HepG2 (cell line): ENCODE measurements around the gene DCP2.

Experiments
- BRCA1 ChIP-seq: sonication (generic); formaldehyde crosslinking; IDR thresholded peaks from 2 replicates; pipeline ENCODE4 v1.4.0; 2020; ENCODE audit warnings: missing genetic modification reagents
- CREB1 ChIP-seq, 2 experiments: fragments of 450-650 bp in 1 of 2; IDR thresholded peaks; 2 replicates each; pipeline ENCODE4 v1.6.1; 2016 to 2017; ENCODE audit warnings: control low read depth in 1 of 2, mild to moderate bottlenecking in 1 of 2, missing compliant biosample characterization in 1 of 2, missing genetic modification characterization in 1 of 2
- CTCF ChIP-seq: sonication (generic); formaldehyde crosslinking; IDR thresholded peaks from 2 replicates; pipeline ENCODE4 v1.5.0; 2020; ENCODE audit warnings: mild to moderate bottlenecking, missing genetic modification reagents, moderate library complexity
- GFI1 ChIP-seq: sonication (generic); formaldehyde crosslinking; IDR thresholded peaks from 2 replicates; pipeline ENCODE4 v1.5.0; 2020; ENCODE audit warnings: missing genetic modification reagents, mild to moderate bottlenecking, borderline replicate concordance
- MTA1 ChIP-seq: sonication (generic); formaldehyde crosslinking; IDR thresholded peaks from 2 replicates; pipeline ENCODE4 v1.4.0; 2020; ENCODE audit warnings: missing genetic modification reagents, mild to moderate bottlenecking, borderline replicate concordance
- POLR2A ChIP-seq, 2 experiments: IDR thresholded peaks; 2 replicates each; pipeline ENCODE4 v1.6.1; 2011; ENCODE audit warnings: low read depth in 2 of 2, low read length in 2 of 2, mild to moderate bottlenecking in 1 of 2, moderate library complexity in 1 of 2; ENCODE audit not compliant: insufficient read depth in 1 of 2
- ZBTB49 ChIP-seq: sonication (generic); formaldehyde crosslinking; IDR thresholded peaks from 2 replicates; pipeline ENCODE4 v1.4.0; 2020; ENCODE audit warnings: missing genetic modification reagents, borderline replicate concordance
- ZBTB7A ChIP-seq: sonication (generic); formaldehyde crosslinking; IDR thresholded peaks from 2 replicates; pipeline ENCODE4 v1.8.0; 2022; ENCODE audit warnings: mild to moderate bottlenecking, missing genetic modification reagents
- ZNF275 ChIP-seq: sonication (generic); formaldehyde crosslinking; IDR thresholded peaks from 2 replicates; pipeline ENCODE4 v1.8.0; 2022; ENCODE audit warnings: missing genetic modification reagents, mild to moderate bottlenecking, inconsistent platforms, borderline replicate concordance
- ZNF292 ChIP-seq: sonication (generic); formaldehyde crosslinking; IDR thresholded peaks from 2 replicates; pipeline ENCODE4 v1.8.1; 2022; ENCODE audit warnings: mild to moderate bottlenecking, low read depth, missing genetic modification reagents, borderline replicate concordance
- ZNF367 ChIP-seq: sonication (generic); formaldehyde crosslinking; IDR thresholded peaks from 2 replicates; pipeline ENCODE4 v1.4.0; 2020; ENCODE audit warnings: missing genetic modification reagents, borderline replicate concordance
- ZNF737 ChIP-seq: sonication (generic); formaldehyde crosslinking; IDR thresholded peaks from 2 replicates; pipeline ENCODE4 v1.5.0; 2020; ENCODE audit warnings: missing genetic modification reagents, mild to moderate bottlenecking, borderline replicate concordance
- TF ChIP-seq, protein P1 (sequence below): sonication (generic); formaldehyde crosslinking; IDR thresholded peaks from 2 replicates; pipeline ENCODE4 v1.4.0; 2020; ENCODE audit warnings: missing genetic modification reagents, borderline replicate concordance
- TF ChIP-seq, protein P2 (sequence below): sonication (generic); formaldehyde crosslinking; IDR thresholded peaks from 2 replicates; pipeline ENCODE4 v1.4.0; 2020; ENCODE audit warnings: missing genetic modification reagents, mild to moderate bottlenecking, borderline replicate concordance

GRCh38 chr5:113000466-113000865 is 23.9 kb downstream of the DCP2 start:
- TF ChIP-seq, protein P1, sequence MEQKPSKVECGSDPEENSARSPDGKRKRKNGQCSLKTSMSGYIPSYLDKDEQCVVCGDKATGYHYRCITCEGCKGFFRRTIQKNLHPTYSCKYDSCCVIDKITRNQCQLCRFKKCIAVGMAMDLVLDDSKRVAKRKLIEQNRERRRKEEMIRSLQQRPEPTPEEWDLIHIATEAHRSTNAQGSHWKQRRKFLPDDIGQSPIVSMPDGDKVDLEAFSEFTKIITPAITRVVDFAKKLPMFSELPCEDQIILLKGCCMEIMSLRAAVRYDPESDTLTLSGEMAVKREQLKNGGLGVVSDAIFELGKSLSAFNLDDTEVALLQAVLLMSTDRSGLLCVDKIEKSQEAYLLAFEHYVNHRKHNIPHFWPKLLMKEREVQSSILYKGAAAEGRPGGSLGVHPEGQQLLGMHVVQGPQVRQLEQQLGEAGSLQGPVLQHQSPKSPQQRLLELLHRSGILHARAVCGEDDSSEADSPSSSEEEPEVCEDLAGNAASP (CRISPR knock-in tag): no peak
- TF ChIP-seq CREB1 (IDR thresholded peaks at IDR 0.05) (no peak), CREB1 (CRISPR knock-in tag; IDR thresholded peaks at IDR 0.05) (no peak), ZNF292 (no peak), POLR2A (IDR thresholded peaks at IDR 0.05; ENCODE audit: insufficient read depth in 1 of 2, low read depth in 2 of 2, low read length in 2 of 2) (no peak), ZNF275 (CRISPR knock-in tag) (no peak), BRCA1 (no peak), CTCF (CRISPR knock-in tag) (no peak), ZBTB7A (CRISPR knock-in tag) (no peak), MTA1 (CRISPR knock-in tag) (no peak), ZNF367 (no peak), ZNF737 (no peak), ZBTB49 (CRISPR knock-in tag) (no peak), GFI1 (CRISPR knock-in tag) (no peak)
- TF ChIP-seq, protein P2, sequence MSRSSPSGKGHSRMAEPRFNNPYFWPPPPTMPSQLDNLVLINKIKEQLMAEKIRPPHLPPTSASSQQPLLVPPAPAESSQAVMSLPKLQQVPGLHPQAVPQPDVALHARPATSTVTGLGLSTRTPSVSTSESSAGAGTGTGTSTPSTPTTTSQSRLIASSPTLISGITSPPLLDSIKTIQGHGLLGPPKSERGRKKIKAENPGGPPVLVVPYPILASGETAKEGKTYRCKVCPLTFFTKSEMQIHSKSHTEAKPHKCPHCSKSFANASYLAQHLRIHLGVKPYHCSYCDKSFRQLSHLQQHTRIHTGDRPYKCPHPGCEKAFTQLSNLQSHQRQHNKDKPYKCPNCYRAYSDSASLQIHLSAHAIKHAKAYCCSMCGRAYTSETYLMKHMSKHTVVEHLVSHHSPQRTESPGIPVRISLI: no peak
